ENCODE measurements around the gene BPIFB2. TPM values are rescaled to one million over a fixed set of nuclear protein-coding genes. Genes with fewer than 3 reads are reported as not detected.

BPIFB2 gene
- total and polyA plus RNA-seq, 5 experiments from 2014 or later, result not detected

DNA sequence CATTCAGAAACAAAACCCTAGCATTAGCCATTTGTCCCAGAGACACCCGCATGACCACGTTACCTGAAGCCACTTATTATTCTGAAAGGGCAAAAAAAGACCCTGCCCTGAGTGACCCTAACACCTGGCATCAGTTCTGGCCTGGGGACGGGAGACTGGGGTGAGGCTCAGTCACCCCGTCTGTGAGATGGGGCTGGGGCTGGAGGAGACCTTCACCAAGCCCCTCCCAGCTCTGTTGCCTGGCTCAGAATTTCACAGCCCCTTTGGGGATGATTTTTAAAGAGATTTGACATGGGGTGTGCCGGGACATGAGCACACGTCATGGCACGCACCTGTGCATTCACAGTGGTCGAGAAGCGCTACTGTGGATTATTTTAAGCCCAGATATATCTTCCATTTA lies 22.6 kb downstream of the BPIFB2 start:
- POLR2A ChIA-PET, result no interaction called here
- Mint-ChIP-seq H3K27ac (no peak overlapping the region), H3K4me1 (peaks cover 0 to 3% (median 0%) of the 10 kb centered on the region in 4 donors), H3K4me3 (no peak overlapping the region), H3K36me3 (no peaks in the 10 kb centered on the region), H3K9me3 (peaks cover 0 to 12% (median 3%) of the 10 kb centered on the region in 9 donors), H3K27me3 (no peaks in the 10 kb centered on the region)
- no peak for DNase-seq
- no peak for ATAC-seq

DNA sequence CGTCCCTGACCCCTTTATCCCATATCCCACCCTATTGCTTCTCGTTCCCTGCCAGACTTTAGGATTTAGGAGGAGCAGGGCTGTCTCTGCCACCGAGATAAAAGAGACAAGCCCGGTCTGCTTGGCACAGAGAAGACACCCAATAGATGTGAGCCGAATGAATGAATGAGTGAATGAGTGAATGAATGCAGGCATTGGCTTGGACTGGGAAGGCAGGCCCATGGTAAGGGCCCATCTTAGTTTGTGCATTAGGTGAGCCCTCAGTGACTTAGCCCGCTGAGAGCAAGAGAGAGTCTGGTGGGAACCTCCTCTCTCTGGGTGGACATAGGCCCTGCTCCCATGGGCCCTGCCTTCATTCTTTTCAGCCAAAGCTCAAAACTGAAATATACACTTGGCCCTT lies 23.1 kb downstream of the BPIFB2 start:
- Mint-ChIP-seq H3K36me3 (no peaks in the 10 kb centered on the region), H3K4me1 (peaks cover 0 to 3% (median 0%) of the 10 kb centered on the region in 4 donors), H3K4me3 (no peak overlapping the region), H3K27me3 (no peaks in the 10 kb centered on the region), H3K9me3 (peaks cover 0 to 12% (median 3%) of the 10 kb centered on the region in 9 donors), H3K27ac (no peak overlapping the region)
- POLR2A ChIA-PET, result no interaction called here
- ATAC-seq (no peak), DNase-seq (peak in 1 of 10 donors; percentile 11)

DNA sequence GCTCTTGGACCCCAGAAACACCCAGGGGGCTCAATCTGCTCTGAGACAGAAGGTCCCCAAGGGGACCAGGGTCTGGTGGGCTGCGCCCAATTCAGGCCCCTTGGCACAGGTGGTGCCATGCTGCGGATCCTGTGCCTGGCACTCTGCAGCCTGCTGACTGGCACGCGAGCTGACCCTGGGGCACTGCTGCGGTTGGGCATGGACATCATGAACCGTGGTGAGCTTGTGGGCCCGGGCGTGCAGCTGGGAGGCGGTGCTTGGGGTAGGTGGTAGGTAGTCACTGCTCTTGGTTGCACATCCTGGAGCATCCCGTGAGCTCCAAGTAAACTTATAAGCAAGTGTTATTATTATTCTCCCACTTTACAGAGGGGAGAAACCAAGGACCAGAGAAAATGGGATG lies 24.0 kb downstream of the BPIFB2 start, which contains the start of gene BPIFB6:
Gene BPIFB6 (plus strand): TSS at position 118 of the 400 bp plus-strand sequence. CDS start 0 bp downstream, at position 118.
- POLR2A ChIA-PET, result no interaction called here
- H3K4me1 Mint-ChIP-seq, result peaks cover 0 to 3% (median 0%) of the 10 kb centered on the region in 4 donors
- DNase-seq (peak in 1 of 10 donors; percentile 26), ATAC-seq (no peak)
- H3K36me3 Mint-ChIP-seq, result no peaks in the 10 kb centered on the region
- H3K27ac Mint-ChIP-seq, result peak within 1 kb of the TSS in 1 of 10 donors; percentile 73
- no peaks in the 10 kb centered on the region for H3K27me3 Mint-ChIP-seq
- peaks cover 0 to 12% (median 3%) of the 10 kb centered on the region in 9 donors for H3K9me3 Mint-ChIP-seq
- H3K4me3 Mint-ChIP-seq, result no peak within 1 kb of the TSS

DNA sequence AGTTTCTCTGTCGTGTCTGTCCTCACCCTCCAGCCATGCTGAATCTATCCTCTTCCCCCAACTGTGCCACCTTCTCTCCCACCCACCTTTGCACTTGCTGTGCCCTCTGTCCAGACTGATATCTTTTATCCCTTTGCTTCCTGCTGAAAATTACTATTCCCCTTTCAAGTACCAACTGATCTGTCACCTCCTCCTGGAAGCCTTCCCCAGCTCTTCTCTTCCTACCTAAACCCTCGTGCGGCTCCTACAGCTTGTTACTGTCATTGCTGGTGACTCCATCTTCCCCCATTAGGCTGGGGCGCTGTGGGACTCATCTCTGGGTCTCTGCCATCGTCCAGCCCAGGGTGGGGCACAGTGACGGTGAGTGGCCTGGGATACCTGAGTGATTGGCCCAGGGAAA lies 25.1 kb downstream of the BPIFB2 start:
- H3K4me3 Mint-ChIP-seq, result no peak overlapping the region
- peak overlapping the region in 2 of 10 donors; percentile 22 to 73 for H3K27ac Mint-ChIP-seq
- POLR2A ChIA-PET, result interaction anchor here (0.6 kb wide), 1 partner anchor 8 kb away, joined by 5 read pairs; no protein-coding TSS in a partner anchor

DNA sequence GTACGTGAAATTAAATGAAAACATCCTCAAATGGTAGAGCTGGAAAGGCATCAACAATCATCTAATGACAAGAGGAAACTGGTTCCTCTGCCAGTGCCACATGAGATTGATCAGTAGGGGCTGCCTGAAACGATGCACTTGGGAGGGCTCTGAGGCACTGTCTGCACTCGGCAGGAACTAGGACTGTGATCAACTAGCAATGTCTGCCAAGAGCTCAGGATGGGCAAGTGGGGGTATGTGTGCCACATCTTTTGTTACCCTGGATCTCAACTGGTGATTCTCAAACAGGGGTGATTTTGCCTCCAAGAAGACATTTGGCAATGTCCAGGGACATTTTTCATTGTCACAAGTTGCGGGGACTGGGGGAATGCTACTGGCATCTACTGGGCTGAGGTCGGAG lies 25.9 kb downstream of the BPIFB2 start:
- Mint-ChIP-seq H3K27me3 (peaks cover 0 to 1% (median 0%) of the 10 kb centered on the region in 5 donors), H3K9me3 (peaks cover 0 to 19% (median 3%) of the 10 kb centered on the region in 9 donors), H3K36me3 (no peaks in the 10 kb centered on the region), H3K4me3 (no peak overlapping the region), H3K27ac (peak overlapping the region in 2 of 10 donors; percentile 12 to 43), H3K4me1 (peaks cover 0 to 3% (median 0%) of the 10 kb centered on the region in 4 donors)
- DNase-seq, result peak in 1 of 10 donors; percentile 31
- ATAC-seq, result no peak
- POLR2A ChIA-PET, result no interaction called here

More for the DNA sequence above, 25.1 kb downstream of the BPIFB2 start:
- H3K36me3 Mint-ChIP-seq, result no peaks in the 10 kb centered on the region
- H3K27me3 Mint-ChIP-seq, result no peaks in the 10 kb centered on the region
- ATAC-seq (no peak), DNase-seq (peak in 1 of 10 donors; percentile 46)
- H3K9me3 Mint-ChIP-seq, result peaks cover 0 to 12% (median 3%) of the 10 kb centered on the region in 9 donors
- peaks cover 0 to 3% (median 0%) of the 10 kb centered on the region in 4 donors for H3K4me1 Mint-ChIP-seq

DNA sequence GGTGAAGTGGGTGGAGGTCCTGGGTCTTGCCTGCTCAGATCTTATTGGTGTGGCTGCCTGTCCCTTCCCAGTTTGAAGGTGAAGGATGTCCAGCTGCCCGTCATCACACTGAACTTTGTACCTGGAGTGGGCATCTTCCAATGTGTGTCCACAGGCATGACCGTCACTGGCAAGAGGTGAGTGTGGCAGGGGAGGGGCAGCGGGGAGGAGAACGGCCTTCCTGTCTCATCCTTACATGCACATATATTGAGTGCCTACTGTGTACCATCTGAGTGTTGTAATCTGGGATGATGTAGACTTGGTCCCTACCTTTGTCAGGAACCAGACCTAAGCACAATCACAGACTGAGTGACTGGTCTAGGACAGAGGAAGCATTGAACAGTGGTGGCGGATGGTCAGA lies 26.6 kb downstream of the BPIFB2 start:
- H3K36me3 Mint-ChIP-seq, result no peaks in the 10 kb centered on the region
- DNase-seq (peak in 1 of 10 donors; percentile 30), ATAC-seq (no peak)
- H3K4me3 Mint-ChIP-seq, result no peak overlapping the region
- H3K9me3 Mint-ChIP-seq, result peaks cover 0 to 25% (median 3%) of the 10 kb centered on the region in 9 donors
- peaks cover 0 to 1% (median 0%) of the 10 kb centered on the region in 5 donors for H3K27me3 Mint-ChIP-seq
- H3K4me1 Mint-ChIP-seq, result peaks cover 0 to 3% (median 0%) of the 10 kb centered on the region in 4 donors
- H3K27ac Mint-ChIP-seq, result peak overlapping the region in 2 of 10 donors; percentile 3 to 35
- POLR2A ChIA-PET, result no interaction called here

DNA sequence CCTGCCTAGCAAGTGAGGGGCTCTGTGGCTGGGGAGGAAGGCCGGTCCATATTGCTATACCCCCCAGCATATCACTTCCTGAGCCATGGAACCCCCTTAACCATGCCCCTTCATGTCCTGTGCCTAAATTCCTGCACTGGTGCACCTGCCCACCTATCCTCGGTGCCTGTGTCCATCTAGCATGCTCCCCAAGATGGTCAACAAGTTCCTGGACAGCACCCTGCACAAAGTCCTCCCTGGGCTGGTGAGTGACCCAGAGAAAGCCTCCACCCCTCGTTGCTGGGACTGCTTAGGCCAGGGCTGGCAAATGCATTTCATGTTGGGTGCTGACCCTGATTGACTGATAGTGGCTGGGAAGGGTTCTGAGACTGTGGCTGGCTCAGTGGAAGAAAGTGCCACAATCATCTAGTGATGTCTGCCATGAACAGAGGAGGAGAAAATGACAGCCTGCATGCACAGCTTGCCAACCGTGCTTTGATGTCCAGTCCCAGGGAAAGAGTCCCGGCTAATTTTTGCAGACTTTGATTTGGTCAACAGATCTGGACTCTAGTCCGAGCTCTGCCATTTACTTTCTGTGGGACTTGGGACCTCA lies 27.5 kb downstream of the BPIFB2 start:
- no peak for ATAC-seq
- POLR2A ChIA-PET, result no interaction called here

DNA sequence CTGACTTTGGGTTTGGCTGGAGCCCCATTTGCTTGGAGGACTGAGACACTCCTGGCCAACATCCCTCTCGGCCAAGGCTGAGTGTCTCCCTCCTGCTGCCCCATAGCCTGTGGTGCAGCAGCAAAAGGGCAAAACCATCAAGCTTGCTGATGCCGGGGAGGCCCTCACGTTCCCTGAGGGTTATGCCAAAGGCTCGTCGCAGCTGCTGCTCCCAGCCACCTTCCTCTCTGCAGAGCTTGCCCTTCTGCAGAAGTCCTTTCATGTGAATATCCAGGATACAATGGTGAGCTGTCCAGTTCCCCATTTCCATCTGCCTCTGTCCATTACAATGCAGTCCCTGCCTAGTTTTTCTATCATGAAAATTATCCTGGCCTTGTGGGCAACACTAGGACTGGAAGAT lies 30.0 kb downstream of the BPIFB2 start:
- ATAC-seq, result no peak
- H3K9me3 Mint-ChIP-seq, result peaks cover 0 to 24% (median 3%) of the 10 kb centered on the region in 9 donors
- H3K4me3 Mint-ChIP-seq, result no peak overlapping the region
- peaks cover 0 to 1% (median 0%) of the 10 kb centered on the region in 5 donors for H3K27me3 Mint-ChIP-seq
- peaks cover 0 to 6% (median 2%) of the 10 kb centered on the region in 4 donors for H3K4me1 Mint-ChIP-seq
- no peak for DNase-seq
- H3K36me3 Mint-ChIP-seq, result no peaks in the 10 kb centered on the region
- no peak overlapping the region for H3K27ac Mint-ChIP-seq
- POLR2A ChIA-PET, result no interaction called here

More for the DNA sequence above, 27.5 kb downstream of the BPIFB2 start:
- no peaks in the 10 kb centered on the region for H3K36me3 Mint-ChIP-seq
- H3K9me3 Mint-ChIP-seq, result peaks cover 0 to 25% (median 3%) of the 10 kb centered on the region in 9 donors
- H3K27ac Mint-ChIP-seq, result no peak overlapping the region
- no peak overlapping the region for H3K4me3 Mint-ChIP-seq
- DNase-seq, result peak in 1 of 10 donors; percentile 51
- H3K27me3 Mint-ChIP-seq, result peaks cover 0 to 1% (median 0%) of the 10 kb centered on the region in 5 donors
- peaks cover 0 to 3% (median under 1%) of the 10 kb centered on the region in 4 donors for H3K4me1 Mint-ChIP-seq

DNA sequence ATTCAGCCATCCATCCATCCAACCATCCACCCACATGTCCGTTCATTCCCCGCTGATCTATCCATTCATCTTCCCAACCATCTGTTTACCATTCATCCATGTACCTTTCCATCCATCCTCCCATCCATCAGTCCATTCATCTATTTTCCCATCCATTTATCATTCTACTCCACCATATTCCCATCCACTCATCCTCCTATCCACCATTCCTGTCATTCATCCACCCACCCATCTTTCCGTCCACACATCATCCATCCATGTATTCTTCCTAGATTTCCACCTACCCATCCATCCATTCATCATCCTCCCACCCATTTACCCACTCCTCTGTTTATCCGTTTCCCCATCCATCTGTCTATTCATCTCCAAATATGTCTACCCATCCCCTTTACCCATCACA lies 30.7 kb downstream of the BPIFB2 start:
- POLR2A ChIA-PET, result no interaction called here
- Mint-ChIP-seq H3K4me1 (peaks cover 0 to 6% (median under 1%) of the 10 kb centered on the region in 4 donors), H3K27me3 (peaks cover 0 to 1% (median 0%) of the 10 kb centered on the region in 5 donors), H3K27ac (no peak overlapping the region), H3K9me3 (peaks cover 0 to 16% (median 0%) of the 10 kb centered on the region in 9 donors), H3K36me3 (no peaks in the 10 kb centered on the region), H3K4me3 (no peak overlapping the region)
- no peak for DNase-seq
- ATAC-seq, result no peak

DNA sequence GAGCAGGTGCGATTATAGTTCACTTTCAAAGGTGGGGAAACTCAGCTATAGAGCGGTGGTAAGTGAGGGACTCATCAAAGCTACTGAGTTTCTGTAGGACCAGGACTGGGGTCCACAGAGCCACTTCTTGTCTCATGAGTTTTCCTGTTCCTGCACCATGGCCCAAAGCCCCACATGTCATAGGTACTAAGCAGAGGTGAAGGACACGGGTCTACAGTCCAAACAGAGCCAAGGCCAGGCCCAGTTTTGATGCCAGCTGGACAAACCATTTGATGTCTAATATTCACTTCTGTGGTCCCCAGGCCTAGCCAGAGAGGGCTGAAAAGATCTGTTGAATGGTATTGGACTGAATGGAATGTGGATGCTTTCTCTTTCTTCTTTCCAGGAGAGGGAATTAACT lies 34.9 kb downstream of the BPIFB2 start:
- peaks cover 6 to 25% (median 17%) of the 10 kb centered on the region in 9 donors for H3K9me3 Mint-ChIP-seq
- POLR2A ChIA-PET, result no interaction called here
- peaks cover 0 to 1% (median 0%) of the 10 kb centered on the region in 5 donors for H3K27me3 Mint-ChIP-seq
- peak in 1 of 10 donors; percentile 42 for DNase-seq
- H3K4me3 Mint-ChIP-seq, result no peak overlapping the region
- H3K4me1 Mint-ChIP-seq, result peaks cover 0 to 6% (median 0%) of the 10 kb centered on the region in 4 donors
- ATAC-seq, result no peak
- H3K27ac Mint-ChIP-seq, result no peak overlapping the region
- H3K36me3 Mint-ChIP-seq, result peaks cover 0 to 13% (median 12%) of the 10 kb centered on the region in 3 donors

DNA sequence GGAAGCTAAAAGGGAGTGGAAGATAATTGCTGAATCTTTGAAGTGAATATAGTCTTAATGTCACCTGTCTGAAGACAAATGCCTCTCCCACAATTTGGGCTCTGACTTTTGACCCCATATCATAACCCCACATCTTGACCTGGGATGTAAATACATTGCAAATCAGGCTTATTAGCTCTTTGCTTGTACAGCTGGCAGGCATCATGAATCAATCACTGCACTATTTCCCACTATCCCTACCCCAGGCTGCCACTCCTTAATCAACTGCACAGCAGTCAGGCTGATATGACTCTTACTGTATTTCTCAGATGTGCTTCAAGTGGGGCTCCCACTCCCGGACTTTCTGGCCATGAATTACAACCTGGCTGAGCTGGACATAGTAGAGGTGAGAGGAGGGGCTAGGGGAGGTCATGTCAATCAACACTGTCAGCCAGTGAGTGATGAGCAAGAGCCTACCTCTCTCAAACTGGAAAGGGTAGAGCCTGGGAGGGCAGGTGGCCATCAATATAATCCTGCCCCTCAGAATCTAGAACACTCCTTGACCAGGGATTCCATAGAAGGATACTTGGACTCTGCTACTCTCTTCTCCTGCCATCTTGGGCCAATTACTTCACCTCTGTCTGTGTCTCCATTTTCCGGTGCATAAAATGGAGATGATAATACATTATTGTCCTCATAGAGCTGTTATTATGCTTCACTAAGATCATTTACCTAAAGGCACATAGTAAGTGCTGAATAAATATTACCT lies 35.7 kb downstream of the BPIFB2 start:
- peaks cover 0 to 6% (median 0%) of the 10 kb centered on the region in 4 donors for H3K4me1 Mint-ChIP-seq
- peaks cover 0 to 13% (median 12%) of the 10 kb centered on the region in 3 donors for H3K36me3 Mint-ChIP-seq
- no peak overlapping the region for H3K27ac Mint-ChIP-seq
- no peak overlapping the region for H3K4me3 Mint-ChIP-seq
- H3K9me3 Mint-ChIP-seq, result peaks cover 6 to 22% (median 17%) of the 10 kb centered on the region in 9 donors
- peak in 1 of 10 donors; percentile 35 for DNase-seq
- POLR2A ChIA-PET, result no interaction called here
- no peak for ATAC-seq
- no peaks in the 10 kb centered on the region for H3K27me3 Mint-ChIP-seq

DNA sequence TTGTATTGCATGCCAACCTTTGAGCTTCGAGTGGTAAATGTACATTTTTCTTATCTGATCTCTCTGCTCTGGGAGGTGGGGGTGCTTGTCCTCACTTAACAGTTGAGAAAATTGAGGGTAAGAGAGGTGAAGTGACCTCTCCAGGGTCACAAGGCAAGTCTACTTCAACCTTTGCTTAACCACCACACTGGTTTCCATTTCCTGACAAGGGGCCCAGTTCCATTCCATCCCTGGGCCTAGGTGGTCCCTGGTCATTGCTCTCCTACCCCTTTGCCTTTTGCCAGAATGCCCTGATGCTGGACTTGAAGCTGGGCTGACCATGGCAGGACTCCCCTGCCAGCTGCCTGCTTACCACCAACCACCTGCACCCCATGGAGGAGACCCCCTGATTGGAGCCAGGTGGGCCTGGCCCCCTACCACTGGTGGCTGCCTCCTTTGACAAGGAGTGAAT lies 36.3 kb downstream of the BPIFB2 start:
- DNase-seq (peak in 1 of 10 donors; percentile 46), ATAC-seq (no peak)
- H3K27ac Mint-ChIP-seq, result no peak overlapping the region
- H3K36me3 Mint-ChIP-seq, result peaks cover 0 to 13% (median 12%) of the 10 kb centered on the region in 3 donors
- H3K27me3 Mint-ChIP-seq, result no peaks in the 10 kb centered on the region
- H3K4me3 Mint-ChIP-seq, result no peak overlapping the region
- peaks cover 6 to 22% (median 17%) of the 10 kb centered on the region in 9 donors for H3K9me3 Mint-ChIP-seq
- H3K4me1 Mint-ChIP-seq, result peaks cover 0 to 6% (median 0%) of the 10 kb centered on the region in 4 donors
- POLR2A ChIA-PET, result no interaction called here
